Measurements from ENCODE around the gene SHISA5. TPM values are rescaled to one million over a fixed set of nuclear protein-coding genes. Genes with fewer than 3 reads are reported as not detected.

SHISA5 gene
- total and polyA plus RNA-seq, 9 donors: 59.7 to 150 (median 118) TPM

- no peaks in the 10 kb centered on the region for H3K9me3 ChIP-seq
- intact Hi-C loops (cut with DNase I): no loop called here
- TF ChIP-seq POLR2A (IDR thresholded peaks at IDR 0.05): no peak
- H3K4me1 ChIP-seq (ENCODE audit: insufficient read depth): peaks cover 4% of the 10 kb centered on the region
- DNase-seq: no peak
- peak overlapping the region; percentile 58 for H3K4me3 ChIP-seq
- WGBS, 3 donors: 11 to 12% (median 12%) methylated on average over 6 of the region's 6 CpGs
- peak overlapping the region; percentile 11 to 80 for H3K27ac ChIP-seq
- H3K27me3 ChIP-seq: no peaks in the 10 kb centered on the region
- no peaks in the 10 kb centered on the region for H3K36me3 ChIP-seq
Observed at GRCh38 chr3:48446043-48446424, 57.9 kb downstream of the SHISA5 start.

GRCh38 chr3:48445277-48445882 is 58.6 kb downstream of the SHISA5 start:
- intact Hi-C loops (cut with DNase I): no loop called here
- Histone ChIP-seq H3K27ac (no peak overlapping the region), H3K4me1 (ENCODE audit: insufficient read depth) (peaks cover 4% of the 10 kb centered on the region), H3K4me3 (no peak overlapping the region), H3K9me3 (no peaks in the 10 kb centered on the region), H3K27me3 (no peaks in the 10 kb centered on the region), H3K36me3 (no peaks in the 10 kb centered on the region)
- DNase-seq: no peak
- 63 to 72% (median 70%) methylated on average over 6 of the region's 6 CpGs for WGBS, 3 donors
- no peak for TF ChIP-seq EP300 (IDR thresholded peaks at IDR 0.05)
- TF ChIP-seq POLR2A (IDR thresholded peaks at IDR 0.05): no peak
- no peak for TF ChIP-seq CTCF (IDR thresholded peaks at IDR 0.05)

- no peak overlapping the region for H3K4me3 ChIP-seq
- H3K4me1 ChIP-seq (ENCODE audit: insufficient read depth): no peaks in the 10 kb centered on the region
- H3K9me3 ChIP-seq: no peaks in the 10 kb centered on the region
- WGBS, 3 donors: 75 to 80% (median 78%) methylated on average over 6 of the region's 6 CpGs
- TF ChIP-seq POLR2A (IDR thresholded peaks at IDR 0.05) (no peak), EP300 (IDR thresholded peaks at IDR 0.05) (no peak), CTCF (IDR thresholded peaks at IDR 0.05) (no peak)
- no peaks in the 10 kb centered on the region for H3K36me3 ChIP-seq
- no peaks in the 10 kb centered on the region for H3K27me3 ChIP-seq
- DNase-seq: no peak
- no peak overlapping the region for H3K27ac ChIP-seq
- intact Hi-C loops (cut with DNase I): no loop called here
Observed at GRCh38 chr3:48441940-48442339, 62.0 kb downstream of the SHISA5 start.

GRCh38 chr3:48440590-48440958 is 63.4 kb downstream of the SHISA5 start:
- no peaks in the 10 kb centered on the region for H3K27me3 ChIP-seq
- TF ChIP-seq POLR2A (IDR thresholded peaks at IDR 0.05): no peak
- TF ChIP-seq EP300 (IDR thresholded peaks at IDR 0.05): no peak
- TF ChIP-seq CTCF (IDR thresholded peaks at IDR 0.05): no peak
- peak overlapping the region; percentile 44 to 78 for H3K27ac ChIP-seq
- no peak for DNase-seq
- no peaks in the 10 kb centered on the region for H3K36me3 ChIP-seq
- intact Hi-C loops (cut with DNase I): no loop called here
- no peaks in the 10 kb centered on the region for H3K4me1 ChIP-seq (ENCODE audit: insufficient read depth)
- 1% methylated on average over 21 of the region's 21 CpGs for WGBS, 3 donors
- no peaks in the 10 kb centered on the region for H3K9me3 ChIP-seq
- H3K4me3 ChIP-seq: peak overlapping the region; percentile 79

- peak; percentile 97 to 99 (median 98) for DNase-seq
- H3K4me1 ChIP-seq (ENCODE audit: insufficient read depth): no peaks in the 10 kb centered on the region
- no peaks in the 10 kb centered on the region for H3K36me3 ChIP-seq
- TF ChIP-seq POLR2A (IDR thresholded peaks at IDR 0.05) (peak; percentile 98), CTCF (IDR thresholded peaks at IDR 0.05) (peak in 1 of 3 donors; percentile 13), EP300 (IDR thresholded peaks at IDR 0.05) (no peak)
- intact Hi-C loops (cut with DNase I): loop anchor here in 3 of 4 donors (5.0 to 10.0 kb wide), 5 partner anchors 38 to 245 kb away; no protein-coding TSS in a partner anchor
- peak within 1 kb of the TSS; percentile 44 to 78 for H3K27ac ChIP-seq
- 0 to 1% (median 0%) methylated on average over 54 of the region's 54 CpGs for WGBS, 3 donors
- no peaks in the 10 kb centered on the region for H3K27me3 ChIP-seq
- peak within 1 kb of the TSS; percentile 79 for H3K4me3 ChIP-seq
- H3K9me3 ChIP-seq: no peaks in the 10 kb centered on the region
Observed at GRCh38 chr3:48439820-48440589, 64.0 kb downstream of the SHISA5 start, which contains the start of the genes CCDC51 and TMA7. Gene CCDC51 (minus strand): TSS chr3:48440119. CDS start chr3:48435128, 4,991 bp downstream. Gene TMA7 (plus strand): TSS chr3:48440257. CDS start chr3:48440297, 40 bp downstream.

Data from ovary (tissue), 9 donors.